Omental fat pad (tissue), 4 donors: ENCODE measurements around the gene FCRL6. TPM values are rescaled to one million over a fixed set of nuclear protein-coding genes. Genes with fewer than 3 reads are reported as not detected.

Experiments used
- ATAC-seq: fragments of 150-250 bp; one replicate; pipeline ENCODE4 v1.9.1; 2016; ENCODE audit warnings: mild to moderate bottlenecking, moderate library complexity; ENCODE audit not compliant: low FRiP score
- DNase-seq: peaks from one replicate; pipeline ENCODE4 v3.0.0-alpha.2; 2019; ENCODE audit warnings: low spot score
- total RNA-seq, 4 donors: library from RNA; depleted of rRNA; stranded (reverse); fragments of >200 nt; gene quantifications; one replicate each; pipeline ENCODE4 v1.1.0, GENCODE V29; 2016
- TF ChIP-seq, protein P1 (sequence below), 3 donors: fragments of 450-650 bp; IDR thresholded peaks; one replicate each; pipeline ENCODE4 v1.5.1; 2016 to 2017; ENCODE audit warnings: antibody characterized with exemption in 3 of 3, mild to moderate bottlenecking in 3 of 3, moderate library complexity in 2 of 3

Gene FCRL6
- total RNA-seq, 4 donors from 2014 or later, result 0.93 to 1.9 (median 1.4) TPM

DNA sequence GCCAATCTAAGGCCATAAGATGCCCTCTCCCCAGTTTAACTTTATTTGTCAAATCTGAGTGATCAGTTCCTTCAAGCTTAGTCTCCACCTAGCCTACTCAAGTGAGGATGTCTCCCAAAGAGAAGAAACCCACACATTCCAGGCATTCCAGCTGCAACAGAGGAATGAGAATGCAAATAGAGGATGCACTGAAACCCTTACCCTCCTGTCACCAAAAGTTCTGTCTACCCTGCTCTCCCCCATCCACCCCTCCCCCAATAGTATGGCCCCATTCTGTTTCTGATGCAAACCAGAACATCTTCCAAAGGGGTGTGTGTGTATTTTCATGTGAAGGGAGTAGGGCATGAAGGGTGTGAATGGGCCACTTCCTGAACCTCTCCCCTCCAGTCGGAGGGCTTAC, 18.4 kb upstream of the FCRL6 start:
- ATAC-seq, result no peak
- no peak for DNase-seq
- TF ChIP-seq, protein P1, sequence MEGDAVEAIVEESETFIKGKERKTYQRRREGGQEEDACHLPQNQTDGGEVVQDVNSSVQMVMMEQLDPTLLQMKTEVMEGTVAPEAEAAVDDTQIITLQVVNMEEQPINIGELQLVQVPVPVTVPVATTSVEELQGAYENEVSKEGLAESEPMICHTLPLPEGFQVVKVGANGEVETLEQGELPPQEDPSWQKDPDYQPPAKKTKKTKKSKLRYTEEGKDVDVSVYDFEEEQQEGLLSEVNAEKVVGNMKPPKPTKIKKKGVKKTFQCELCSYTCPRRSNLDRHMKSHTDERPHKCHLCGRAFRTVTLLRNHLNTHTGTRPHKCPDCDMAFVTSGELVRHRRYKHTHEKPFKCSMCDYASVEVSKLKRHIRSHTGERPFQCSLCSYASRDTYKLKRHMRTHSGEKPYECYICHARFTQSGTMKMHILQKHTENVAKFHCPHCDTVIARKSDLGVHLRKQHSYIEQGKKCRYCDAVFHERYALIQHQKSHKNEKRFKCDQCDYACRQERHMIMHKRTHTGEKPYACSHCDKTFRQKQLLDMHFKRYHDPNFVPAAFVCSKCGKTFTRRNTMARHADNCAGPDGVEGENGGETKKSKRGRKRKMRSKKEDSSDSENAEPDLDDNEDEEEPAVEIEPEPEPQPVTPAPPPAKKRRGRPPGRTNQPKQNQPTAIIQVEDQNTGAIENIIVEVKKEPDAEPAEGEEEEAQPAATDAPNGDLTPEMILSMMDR (IDR thresholded peaks at IDR 0.05), result no peak

DNA sequence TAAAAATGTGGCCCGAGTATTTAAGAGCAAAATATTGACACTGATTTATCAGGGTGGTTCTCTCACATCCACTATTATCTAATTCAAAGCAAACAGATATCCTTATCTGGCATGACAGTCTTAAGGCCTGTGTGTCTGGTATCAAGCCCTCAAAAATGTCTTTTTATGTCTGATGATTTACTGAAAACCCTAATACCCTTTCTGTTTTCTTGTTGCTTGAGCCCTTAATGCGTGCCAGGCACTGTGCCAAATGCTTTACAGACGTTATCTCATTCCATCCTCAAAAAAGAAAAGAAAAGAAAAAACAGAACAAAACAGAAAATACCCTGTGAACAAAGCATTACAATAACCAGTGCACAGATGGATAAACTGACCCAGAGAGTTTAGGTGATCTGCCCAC, 15.7 kb upstream of the FCRL6 start:
- no peak for ATAC-seq
- TF ChIP-seq, protein P1 (IDR thresholded peaks at IDR 0.05), result no peak
- no peak for DNase-seq

DNA sequence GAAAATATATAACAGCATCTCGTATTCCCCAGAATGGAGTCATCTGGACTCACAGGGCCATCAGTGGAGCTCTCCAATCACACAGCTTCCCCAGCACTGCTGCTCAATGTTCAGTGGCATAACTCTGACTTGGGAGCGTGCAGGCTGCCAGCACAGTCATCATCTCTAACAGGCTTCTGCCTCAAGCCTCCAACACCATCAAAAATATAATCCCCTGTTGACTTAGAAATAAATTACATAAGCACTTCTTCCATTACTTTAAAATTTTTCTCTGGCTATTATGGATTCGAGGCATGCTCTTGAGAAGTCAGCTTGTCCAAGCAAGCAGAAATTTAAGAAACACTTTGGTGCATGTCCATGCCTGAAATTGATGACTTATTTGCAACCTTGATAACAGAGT, 15.2 kb upstream of the FCRL6 start:
- DNase-seq (no peak), ATAC-seq (no peak)
- TF ChIP-seq, protein P1 (IDR thresholded peaks at IDR 0.05), result no peak

DNA sequence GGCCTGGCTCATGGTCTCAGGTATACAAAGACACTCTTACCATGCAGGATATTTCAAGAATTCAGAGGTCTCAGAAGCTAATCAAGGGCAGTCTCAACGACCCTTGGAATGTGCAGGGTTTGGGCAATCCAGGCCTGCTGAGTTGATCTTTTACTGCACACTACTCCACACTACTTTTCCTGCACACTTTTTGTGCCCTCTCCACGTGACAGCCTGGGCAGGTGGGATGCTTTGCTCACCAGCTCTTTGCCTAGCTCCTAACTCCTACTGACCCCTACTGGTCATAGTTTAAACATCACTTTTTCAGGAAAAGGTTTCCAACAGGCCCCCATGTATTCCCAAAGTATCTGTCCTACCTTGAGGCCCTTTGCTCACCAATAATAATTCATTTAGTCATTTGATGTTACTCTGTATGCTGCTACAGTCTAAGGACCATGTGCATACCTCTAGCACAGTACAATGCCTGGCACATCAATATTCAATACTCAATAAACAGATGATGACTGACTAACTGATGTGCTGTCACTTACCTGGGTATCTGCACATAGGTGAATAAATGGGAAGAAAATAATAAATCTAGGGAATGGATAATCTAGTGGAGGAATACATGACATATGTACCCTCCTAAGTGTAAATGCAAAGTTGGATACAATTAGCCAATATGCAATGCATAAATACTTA, 11.8 kb upstream of the FCRL6 start:
- ATAC-seq, result no peak

DNA sequence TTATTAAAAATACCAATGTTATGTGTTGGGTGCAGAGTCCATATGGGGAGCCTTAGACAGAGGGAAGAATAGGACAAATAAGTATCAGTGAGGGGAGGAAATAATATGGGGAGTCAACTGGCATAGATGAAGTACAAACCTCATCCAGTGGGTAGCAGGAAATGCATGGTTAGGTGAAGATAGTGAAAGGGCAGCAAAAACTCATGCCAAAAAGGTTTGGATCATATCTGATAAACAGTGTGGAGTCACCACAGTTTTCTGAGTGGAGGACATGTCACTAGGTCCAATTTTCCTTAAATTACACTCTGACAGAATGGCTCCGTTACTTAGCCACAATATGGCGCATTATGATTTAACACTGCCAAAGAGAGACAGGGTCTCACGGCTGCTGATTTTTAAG, 11.1 kb upstream of the FCRL6 start:
- TF ChIP-seq, protein P1 (IDR thresholded peaks at IDR 0.05), result no peak
- DNase-seq, result no peak
- no peak for ATAC-seq

More for the DNA sequence above, 11.8 kb upstream of the FCRL6 start:
- no peak for DNase-seq
- TF ChIP-seq, protein P1 (IDR thresholded peaks at IDR 0.05), result no peak

DNA sequence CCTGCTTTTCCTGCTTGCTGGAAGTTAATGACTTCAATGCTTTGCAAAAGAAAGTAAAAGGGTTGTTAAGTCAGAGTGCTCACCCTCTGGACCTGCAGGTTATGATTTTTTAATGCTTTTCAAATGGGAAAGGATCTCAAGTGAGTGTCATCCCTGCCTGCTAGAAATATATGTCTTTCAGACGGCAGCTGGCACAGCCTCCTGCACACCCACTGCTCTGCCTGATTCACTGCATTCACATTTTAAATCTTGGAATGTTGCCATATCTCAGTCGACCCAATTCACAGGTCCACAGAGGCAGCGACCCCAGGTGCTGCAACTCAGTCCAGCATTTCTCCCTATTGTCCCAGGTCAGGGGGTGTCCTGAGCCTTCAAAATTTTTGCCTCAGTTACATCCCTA, 10.7 kb upstream of the FCRL6 start:
- no peak for ATAC-seq

DNA sequence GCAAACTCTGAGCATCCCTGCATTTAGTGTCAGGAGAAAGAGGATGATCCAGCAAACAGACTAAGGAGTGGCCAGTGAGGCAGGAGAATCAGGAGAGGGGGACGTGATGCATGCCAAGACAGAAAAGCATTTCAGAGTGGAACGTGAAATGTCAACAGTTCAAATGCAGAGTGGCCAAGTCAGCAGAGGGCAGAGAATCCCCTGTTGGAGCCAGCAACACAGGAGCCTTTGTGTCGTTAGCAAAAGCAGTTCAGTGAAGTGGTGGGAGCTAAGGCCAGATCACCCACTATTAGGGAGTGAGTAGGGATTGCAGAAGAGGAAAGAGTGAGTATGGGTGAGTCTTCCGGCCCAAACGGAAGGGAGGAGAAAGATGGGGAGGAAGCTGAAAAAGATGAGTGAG, 6.6 kb upstream of the FCRL6 start:
- no peak for DNase-seq
- no peak for ATAC-seq
- TF ChIP-seq, protein P1 (IDR thresholded peaks at IDR 0.05), result no peak

More for the DNA sequence above, 10.7 kb upstream of the FCRL6 start:
- TF ChIP-seq, protein P1 (IDR thresholded peaks at IDR 0.05), result no peak
- no peak for DNase-seq
